ENCODE data around the gene TMEM150B.

Gene TMEM150B

DNA sequence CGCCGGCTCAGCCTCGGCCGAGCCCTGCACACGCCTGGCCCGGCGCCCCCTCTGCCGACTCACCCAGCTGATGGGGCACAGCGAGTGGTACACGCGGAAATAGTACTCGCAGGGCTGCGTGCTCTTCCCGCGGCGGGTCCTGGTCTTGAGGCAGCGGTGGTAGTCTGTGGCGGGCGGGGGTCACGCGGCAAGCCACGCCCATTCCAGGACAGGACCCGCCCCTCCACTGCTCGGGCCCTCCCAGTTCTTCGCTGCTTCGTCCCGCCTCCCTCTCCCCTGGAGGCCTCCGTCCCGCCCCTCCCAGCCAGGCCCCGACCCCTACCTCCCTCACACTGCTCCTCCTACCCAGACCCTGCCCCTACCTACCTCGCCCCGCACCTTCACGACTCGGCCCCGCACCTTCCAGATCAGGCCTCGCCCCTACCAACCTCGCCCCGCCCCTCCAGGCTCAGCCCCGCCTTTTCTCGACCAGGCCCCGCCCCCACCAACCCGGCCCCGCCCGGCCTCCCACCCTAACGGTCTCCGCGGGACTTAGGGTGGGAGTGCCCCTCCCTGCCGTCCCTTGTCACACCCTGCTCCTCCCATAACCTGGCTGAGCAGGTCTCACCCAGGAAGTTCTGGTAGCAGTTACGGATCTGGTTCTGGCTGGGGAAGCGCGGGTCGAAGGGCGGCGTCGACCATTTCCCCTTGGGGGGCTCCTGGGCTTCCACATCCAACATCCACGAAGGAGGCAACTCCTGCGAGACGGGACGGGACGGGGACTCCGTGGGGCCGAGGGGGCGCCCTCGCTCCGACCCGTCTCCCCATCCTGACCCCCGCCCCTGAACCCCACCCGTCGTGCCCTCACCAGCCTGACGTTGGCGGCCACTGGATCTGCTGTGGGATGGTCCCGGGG is 28.9 kb upstream of the TMEM150B start:
- peak; percentile 75 for DNase-seq

DNA sequence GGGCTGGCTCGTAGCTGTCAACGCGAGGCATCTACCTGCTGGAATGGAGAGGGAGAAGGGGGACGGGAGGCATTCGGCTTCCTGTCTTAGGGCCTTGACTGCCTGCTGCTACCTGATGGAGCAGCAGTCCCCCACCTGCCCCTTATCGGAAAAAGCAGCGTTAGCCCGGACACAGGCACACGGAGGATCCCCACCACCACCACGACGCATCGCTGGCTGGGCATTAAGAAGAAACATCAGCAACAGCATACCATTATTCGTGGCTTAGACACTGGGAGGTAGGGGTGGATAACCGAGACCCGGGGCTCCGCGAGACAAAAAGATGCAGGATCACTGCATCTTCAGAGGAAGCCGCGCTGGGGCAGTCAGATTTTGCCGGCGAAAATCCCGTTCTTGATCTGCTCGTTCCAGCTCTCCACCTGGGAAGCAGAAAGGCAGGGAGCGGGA is 28.2 kb upstream of the TMEM150B start:
- no peak for DNase-seq

DNA sequence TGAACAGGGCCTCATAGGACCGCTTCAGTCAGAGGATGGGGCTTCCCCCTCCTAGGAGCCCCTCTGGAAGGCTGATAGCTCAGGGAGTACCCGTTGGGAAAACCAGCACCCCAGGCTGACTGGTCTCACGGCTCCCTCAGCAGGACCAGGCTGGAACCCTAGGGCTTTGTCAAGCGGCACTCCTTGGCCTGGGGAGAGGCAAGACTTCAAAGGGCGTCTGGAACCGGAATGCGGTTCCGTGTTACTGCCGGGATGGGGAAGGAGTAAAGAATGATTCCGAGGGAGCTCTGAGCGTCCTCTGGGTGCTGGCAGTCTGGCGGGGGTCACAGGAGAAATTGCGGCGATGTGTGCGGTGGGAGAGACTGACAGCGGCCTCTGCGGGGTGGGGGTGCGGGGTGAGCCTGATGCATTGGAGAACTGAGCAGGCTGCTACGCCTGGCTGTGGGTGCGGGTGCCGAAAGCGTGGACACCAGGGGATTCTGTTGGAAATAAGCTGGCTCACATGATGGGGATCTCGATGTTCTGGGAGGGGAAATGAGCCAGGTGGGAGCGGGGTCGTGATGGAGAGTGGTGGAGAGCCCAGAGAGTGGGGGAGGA is 27.5 kb upstream of the TMEM150B start:
- no peak for DNase-seq

DNA sequence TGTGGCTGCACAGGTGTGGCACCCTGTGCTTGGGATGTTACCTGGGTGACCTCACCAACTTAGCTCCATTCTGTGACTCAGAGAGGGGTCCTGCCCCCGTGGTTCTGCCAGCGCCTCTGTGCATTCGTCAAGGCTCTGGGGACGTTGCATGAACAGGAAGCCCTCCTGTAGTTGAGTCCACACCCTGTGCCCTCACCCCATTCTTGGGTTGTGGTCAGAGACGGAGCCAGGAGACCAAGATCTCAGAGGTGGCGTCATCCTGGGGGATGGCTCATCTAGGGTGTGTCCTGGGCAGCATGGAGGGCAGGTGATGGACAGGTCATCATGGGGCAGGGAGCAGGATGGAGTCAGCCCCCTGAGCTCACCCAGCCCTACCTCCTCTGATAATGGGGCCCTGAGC is 26.9 kb upstream of the TMEM150B start:
- DNase-seq: no peak

DNA sequence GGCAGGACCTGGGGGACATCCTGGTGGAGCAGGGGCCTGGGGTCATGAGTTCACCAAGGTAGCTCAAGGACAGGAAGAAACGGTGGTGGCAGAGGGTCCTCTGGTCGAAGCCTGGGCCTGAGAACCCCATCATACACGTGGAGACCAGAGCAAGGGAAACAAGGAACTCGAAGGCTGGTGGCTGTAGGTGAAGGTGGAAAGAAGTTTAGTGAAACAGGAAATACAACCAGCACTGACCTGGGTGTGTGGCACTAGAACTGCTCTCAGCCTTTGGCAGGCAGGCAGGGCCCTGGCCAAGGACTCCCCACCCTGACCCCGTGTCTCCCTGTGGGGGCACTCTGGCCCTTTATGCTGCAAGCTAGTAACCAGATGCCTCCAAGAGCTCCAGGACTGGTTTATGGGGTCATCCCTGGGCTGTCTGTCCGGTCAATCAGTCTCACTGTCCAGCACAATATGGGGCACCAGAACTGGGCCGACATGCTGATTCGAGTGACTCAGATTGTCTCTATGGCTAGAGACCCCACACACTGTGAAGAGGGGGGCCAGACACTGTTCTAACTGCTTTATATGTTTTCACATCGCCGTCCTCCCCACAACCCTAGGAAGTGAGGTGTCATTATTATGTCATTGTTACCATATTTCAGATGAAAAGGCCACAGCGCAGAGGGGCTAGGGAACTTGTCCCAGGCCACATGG is 25.6 kb upstream of the TMEM150B start:
- DNase-seq: no peak

DNA sequence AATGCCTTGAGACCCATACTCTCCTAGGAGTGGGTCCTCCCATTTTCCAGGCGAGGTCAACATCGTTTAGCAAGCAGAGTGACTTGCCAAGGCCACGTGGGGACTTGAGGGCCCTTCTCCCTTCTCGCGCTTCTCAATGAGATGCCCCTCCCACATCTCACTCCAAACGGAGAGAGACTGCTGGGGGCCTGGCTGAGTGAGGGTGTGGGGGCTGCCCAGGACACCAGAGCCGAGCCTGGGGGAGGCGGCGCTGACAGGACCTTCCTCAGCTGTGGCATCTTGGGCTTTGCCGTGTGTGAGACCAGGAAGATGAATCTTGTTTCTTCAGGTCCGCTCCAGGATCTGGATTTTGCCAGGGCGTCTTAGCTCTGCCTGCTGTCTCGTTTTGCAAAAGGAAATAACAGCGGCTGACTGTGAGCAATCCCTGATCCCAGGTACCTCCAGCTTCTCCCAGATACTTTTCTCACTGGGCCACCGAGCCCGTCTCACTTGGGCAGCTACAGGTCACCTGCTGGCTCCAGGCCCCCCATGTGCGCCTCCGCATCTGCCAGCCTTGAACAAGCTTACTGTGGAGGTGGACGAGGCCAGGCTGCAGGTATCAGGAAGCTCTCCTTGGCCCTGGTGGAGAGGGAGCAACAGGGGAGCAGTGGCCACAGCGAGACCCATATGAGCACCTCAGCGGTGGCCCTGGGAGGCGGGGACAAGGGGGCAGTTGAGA is 23.3 kb upstream of the TMEM150B start:
- DNase-seq: no peak

DNA sequence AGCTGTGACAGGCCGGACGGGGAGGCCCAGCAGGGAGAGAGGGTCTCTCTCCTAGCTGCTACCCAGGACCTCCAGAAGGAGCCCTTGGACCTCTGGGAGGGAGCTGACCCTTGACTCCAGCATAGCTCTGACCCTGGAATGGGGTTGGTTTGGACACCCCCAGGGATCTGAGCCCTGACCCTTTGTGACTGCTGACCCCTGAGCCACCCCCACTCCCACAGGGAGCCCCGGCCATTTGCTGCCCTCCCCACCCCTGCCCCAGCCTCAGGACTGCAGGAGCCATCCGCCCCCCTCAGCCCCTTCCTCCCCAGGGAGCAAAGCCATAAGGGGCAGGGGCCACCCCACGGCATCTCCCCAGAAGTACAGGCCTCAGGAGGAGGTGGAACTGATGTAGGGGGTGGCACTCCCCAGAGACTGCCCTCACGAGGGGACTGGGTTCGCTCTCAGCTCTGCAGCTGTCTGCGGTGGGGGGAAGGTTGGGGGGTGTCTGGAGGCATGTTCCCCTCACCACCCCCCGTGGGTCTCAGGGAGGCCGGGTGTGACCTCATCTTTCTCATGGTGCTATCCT is 22.4 kb upstream of the TMEM150B start:
- DNase-seq: no peak

DNA sequence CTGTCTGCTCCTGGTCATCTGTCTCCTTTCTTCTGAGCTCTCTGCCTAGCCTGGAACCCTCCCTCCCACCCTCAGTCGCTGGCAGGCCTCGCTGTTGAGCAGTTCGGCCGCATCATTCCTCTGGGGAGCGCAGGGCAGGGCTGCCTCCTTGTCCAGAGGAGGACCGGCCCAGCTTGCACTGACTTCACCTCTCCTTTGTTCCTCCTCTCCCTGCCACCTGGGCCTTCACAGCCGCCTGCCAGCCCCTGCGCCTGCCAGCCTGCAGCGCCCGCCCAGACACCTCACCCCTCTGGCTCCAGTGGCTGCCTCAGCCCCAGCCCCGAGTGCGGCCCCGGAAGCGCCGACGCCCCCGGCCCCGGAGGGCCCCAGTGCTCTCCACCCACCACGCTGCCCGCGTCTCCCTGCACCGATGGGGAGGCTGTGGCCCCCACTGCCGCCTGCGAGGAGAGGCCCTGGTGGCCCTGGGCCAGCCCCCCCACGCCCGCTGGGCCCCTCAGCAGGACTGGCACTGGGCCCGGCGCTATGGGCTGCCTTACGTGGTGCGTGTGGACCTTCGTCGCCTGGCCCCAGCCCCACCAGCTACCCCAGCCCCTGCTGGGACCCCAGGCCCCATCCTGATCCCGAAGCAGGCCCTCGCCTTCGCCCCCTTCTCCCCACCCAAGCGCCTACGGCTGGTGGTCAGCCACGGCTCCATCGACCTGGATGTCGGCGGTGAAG is 21.7 kb upstream of the TMEM150B start:
- no peak for DNase-seq

DNA sequence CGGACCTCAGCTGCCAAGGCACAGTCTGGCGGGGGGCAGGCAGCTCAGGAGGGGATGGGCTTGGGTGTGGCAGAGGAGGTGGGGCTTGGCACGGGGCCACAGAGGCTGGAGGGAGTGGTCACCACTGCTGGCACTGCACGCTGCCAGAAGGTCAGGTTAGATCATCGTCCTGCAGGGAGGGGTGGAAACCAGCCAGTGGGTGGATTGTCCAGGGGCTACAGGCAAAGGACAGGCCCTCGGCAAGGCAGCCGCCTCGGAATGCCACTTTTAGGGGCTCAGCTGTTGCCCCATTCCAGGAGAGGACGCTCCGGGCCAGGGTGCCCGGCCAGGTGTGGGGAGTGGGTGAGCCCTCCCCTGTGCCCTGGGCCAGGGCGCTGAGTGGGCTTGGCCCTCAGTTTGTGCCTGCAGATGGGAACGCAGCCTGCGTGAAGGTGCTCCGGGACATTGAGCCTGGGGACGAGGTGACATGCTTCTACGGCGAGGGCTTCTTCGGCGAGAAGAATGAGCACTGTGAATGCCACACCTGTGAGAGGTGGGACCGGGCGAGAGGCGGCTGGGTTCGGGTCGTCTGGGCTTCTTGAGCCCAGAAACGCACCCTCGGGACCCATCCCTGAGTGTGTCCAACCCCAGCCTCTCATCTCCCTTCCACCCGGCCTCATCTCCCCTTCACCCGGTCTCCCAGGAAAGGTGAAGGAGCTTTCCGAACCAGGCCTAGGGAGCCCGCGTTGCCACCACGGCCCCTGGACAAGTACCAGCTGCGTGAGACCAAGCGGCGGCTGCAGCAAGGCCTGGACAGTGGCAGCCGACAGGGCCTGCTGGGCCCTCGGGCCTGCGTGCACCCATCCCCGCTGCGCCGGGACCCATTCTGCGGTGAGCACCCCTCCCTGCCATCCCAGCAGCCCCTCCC is 20.9 kb upstream of the TMEM150B start:
- peak; percentile 78 for DNase-seq

DNA sequence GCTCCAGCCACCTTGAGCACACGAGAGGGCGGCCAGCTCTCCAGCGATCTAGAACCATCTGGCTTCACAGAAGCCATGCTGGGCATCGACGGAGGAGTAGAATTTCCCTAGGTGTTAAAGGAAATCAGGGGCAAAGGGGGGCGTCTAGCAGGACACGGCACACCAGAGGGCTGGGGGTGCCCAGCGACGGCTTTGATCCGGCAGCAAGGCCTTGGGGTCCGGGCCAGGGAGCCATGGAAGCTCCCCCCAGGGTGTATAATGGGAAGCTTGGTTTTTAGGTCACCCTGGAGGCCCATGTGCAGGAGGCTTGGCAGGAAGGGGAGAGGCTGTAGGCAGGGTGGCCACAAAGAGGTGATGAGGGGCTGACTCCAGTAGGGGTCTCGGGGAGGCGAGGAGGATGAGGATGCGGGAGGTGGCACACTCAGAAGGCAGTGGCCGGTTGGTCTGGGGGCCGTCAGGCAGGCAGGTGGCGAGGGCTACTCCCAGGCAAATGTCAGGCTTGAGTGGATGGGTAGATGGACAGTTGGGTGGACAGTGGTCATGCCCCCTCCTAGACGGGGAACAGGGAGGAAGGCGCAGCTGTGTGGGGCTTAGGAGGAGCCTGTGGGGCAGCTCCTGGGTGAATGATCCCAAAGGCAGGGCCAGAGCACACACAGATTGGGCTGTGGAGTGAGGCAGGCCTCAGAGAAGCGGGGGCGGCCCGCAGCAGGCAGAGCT is 20.1 kb upstream of the TMEM150B start:
- DNase-seq: no peak

DNA sequence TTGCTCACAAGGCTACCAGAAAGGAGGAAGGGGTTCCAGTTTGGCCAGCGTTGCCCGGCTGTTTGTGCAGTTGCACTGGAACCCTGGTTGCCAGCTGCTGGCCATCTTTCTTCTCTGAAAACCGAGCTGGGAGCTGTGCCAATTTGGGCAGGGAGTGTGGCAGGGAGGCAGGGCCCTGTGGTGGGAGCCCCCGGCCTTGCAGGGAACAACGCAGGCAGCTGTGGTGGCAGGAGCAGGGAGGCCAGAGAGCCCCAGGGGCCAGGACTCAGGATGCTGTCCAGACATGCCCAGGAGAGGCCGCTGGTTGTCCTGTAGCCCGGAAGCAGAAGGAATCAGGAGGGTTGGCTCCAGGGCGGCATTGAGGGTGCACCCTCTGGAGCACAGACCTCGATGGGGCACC is 19.3 kb upstream of the TMEM150B start:
- DNase-seq: peak; percentile 61

DNA sequence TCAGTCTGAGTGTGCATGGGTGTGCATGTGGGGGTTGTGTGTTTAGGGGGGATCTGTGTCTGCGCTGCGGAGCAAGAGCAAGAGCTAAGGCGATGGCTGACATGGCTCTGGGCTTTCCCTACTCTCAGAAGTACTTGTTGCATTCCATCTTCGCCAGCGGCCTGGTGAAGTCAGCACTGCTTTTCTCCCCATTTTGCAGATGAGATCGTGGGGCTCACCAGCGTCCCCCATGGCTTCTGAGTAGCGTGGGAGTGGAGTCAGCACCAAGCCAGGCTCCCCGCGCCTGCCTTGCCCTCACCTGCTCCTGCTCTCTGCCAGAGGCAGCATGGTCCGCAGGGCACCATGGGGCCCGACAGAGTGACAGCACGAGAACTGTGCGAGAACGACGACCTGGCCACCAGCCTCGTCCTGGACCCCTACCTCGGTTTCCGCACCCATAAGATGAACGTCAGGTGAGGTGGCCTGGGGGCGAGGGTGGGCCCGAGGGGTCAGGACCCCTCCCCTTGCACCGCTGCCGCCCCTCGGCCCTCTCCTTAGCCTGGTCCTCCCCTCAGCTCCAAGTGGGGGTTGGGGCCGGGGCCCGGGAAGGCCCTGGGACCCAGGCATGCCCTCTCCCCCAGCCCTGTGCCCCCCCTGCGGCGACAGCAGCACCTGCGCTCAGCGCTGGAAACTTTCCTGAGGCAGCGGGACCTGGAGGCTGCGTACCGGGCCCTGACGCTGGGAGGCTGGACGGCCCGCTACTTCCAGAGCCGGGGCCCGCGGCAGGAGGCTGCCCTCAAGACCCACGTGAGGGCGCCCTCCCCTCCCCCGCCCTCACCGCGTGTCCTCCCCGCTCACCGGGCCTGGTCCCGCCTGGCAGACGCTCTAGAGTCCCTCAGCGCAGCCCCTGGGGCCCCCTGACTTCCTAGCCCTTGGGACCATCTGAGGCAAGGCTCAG is 16.7 kb upstream of the TMEM150B start:
- DNase-seq: no peak

DNA sequence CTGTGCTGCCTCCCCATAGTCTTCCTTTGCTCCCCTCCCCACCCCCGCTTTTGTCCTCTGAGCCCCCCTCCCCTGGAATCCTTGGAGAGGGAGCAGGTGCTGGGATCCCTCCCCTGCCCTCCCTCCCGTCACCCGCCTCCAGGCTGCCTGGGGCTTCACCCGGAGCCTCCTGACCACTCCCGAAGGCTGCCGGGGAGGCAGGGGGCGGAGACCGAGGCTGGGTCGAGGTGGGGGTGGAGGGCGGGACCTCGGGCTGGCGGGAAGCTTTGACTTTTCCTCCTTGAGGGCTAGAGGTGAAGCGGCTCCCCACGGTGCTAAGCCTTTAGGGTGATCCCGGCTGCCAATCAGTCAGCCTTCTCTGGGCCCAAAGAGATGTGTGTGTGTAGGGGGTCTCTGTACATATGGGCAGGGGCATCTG is 16.0 kb upstream of the TMEM150B start:
- peak; percentile 90 for DNase-seq

DNA sequence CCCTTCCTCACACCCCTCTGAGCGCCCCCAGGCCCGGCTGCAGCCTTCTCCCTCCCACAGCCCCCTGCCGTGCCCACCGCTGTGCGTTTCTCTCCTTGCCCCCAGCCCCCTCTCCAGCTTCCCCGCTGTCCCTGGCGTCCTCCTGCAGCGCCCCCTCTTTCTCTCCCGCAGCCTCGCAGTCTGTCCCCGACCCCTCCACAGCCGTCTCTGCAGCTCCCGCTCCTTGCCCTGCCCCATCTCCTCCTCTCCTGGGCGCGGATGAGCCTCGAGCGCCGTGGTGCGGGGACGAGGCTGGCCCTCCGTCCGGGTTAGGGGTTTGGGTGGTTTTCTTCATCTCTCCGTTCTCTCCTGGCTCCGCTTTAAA is 15.6 kb upstream of the TMEM150B start:
- peak; percentile 55 for DNase-seq

DNA sequence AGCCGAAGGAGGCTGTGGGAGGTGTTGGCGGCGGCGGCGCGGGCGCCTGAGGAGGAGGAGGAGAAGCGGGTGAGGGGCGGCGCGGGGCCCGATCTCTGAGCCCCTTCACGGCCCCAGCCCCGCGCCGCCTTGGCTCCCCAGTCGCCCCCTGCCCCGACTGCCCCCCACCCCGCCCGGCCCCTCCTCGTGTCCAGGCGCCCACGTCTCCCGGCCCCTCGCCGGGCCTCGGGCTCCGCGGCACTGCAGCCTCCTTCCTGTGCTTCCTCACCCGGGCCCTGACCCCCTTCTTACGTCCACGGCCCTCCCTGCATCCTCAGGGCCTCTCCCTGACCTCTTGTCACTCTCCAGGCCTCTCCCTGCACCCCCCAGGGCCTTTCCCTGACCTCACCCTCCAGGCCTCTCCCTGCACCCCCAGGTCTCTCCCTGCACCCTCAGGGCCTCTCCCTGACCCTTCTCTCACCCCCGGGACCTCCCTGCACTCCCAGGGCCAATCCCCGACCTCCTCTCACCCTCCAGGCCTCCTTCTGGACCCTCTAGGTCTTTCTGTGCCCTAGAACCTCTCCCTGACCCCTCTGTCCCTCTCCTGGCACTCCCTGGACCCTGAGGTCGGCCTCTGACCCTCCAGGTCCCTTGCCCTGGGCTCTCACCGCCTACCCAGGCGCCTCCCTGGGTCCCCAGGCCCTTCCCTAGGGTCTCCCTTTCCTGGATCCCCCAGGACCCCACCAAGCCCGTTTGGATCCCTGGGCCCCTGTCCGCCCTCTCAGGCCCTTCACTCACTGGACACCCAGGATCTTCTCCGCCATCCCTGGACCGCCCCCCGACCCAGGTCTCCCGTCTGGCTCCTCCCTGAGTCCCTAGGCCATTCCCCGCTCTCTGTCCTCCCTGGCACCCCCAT is 15.0 kb upstream of the TMEM150B start:
- DNase-seq: peak; percentile 52

DNA sequence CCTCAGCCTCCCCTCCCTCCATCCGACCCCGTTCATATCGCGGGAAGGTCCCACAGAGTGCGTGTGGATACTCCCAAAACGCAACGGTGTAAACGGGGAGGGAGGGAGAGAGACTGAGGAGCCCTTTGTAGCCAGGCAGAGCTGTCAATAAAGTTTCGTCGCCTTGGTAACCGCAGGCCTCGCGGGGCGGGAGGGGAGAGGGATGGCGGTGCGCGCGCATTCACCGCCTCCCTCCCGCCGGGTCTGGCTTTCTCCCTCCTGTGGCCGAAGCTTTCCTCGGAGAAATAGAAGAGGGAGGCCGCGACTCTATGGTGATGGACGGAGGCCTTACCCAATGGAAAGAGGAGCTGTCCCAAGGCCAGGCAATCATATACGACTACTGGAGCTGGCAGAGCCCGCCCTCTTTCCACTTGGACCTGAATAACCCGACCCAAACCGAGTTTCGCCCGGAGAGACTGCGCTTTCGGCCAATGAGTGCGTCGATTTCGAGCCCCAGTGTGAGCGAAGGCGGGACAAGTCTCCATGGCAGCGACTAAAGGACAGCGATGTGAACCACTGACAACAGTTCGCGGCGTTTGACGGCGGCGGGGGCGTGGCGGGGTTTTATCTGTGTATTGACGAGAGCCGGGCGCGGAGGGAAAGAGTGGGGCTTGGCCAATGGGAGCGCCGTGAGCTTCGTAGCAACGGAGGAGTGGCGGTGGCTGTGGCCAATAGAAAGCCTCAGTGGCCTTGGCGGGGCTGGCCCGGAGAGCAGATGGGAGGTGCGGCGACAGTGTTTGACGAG is 14.2 kb upstream of the TMEM150B start, which contains the start of gene KMT5C:
Gene KMT5C, plus strand, starts transcription at position 772 of the 784 bp plus-strand sequence. CDS start 2,061 bp downstream, outside the sequence.
- peak; percentile 100 for DNase-seq

DNA sequence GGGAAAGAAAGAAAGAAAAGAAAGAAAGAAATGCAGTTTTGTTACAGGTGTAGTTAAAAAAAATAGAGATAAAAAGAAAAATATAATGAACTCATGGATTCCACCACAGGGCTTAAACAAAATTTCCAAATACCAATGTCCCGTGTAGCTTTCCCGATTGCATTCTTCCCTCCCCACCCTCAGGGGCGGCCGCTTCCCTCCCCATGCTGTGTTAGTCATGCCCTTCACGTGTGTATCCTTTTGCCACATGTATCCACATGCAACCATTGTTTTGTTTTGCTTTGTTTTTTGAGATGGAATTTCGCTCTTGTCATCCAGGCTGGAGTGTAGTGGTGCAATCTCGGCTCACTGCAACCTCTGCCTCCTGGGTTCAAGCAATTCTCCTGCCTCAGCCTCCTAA is 11.0 kb upstream of the TMEM150B start:
- DNase-seq: no peak

Data from hematopoietic multipotent progenitor cell treated with erythropoietin and hydrocortisone succinate and interleukin-3 and kit ligand, for 6 days (in vitro differentiated cells).